Tibial nerve (tissue), 4 donors: ENCODE data around the gene CAMKMT. TPM values are rescaled to one million over a fixed set of nuclear protein-coding genes. Genes with fewer than 3 reads are reported as not detected.

Experiments used
- DNase-seq, 2 donors: peaks; one replicate each; pipeline ENCODE4 v3.0.0-alpha.2; 2019; ENCODE audit warnings: low spot score in 2 of 2
- H3K27ac ChIP-seq, 4 donors: fragments of 200-600 bp; sonication (generic) in 3 of 4; one replicate each; pipeline ENCODE4 v1.5.1; 2017 to 2019; ENCODE audit warnings: mild to moderate bottlenecking in 1 of 4
- H3K27me3 ChIP-seq, 2 donors: fragments of 200-600 bp; sonication (generic) in 1 of 2; one replicate each; pipeline versions ENCODE4 v1.5.1 to v1.6.0; 2017 to 2019
- H3K36me3 ChIP-seq, 3 donors: fragments of 200-600 bp; sonication (generic); one replicate each; pipeline ENCODE4 v1.5.1; 2018 to 2019
- H3K4me1 ChIP-seq, 4 donors: fragments of 200-600 bp; sonication (generic) in 3 of 4; one replicate each; pipeline ENCODE4 v1.5.1; 2017 to 2019
- H3K4me3 ChIP-seq, 4 donors: fragments of 200-600 bp; sonication (generic) in 3 of 4; one replicate each; pipeline ENCODE4 v1.5.1; 2017 to 2019; ENCODE audit warnings: mild to moderate bottlenecking in 1 of 4, moderate library complexity in 1 of 4
- H3K9me3 ChIP-seq, 4 donors: fragments of 200-600 bp; sonication (generic) in 3 of 4; one replicate each; pipeline ENCODE4 v1.5.1; 2017 to 2019
- CTCF ChIP-seq, 5 experiments: fragments of 200-600 bp in 3 of 5; fragments of 450-650 bp in 2 of 5; sonication (generic) in 3 of 5; IDR thresholded peaks; one replicate each; pipeline ENCODE4 v1.5.1; 2016 to 2019; ENCODE audit warnings: antibody characterized with exemption in 5 of 5, mild to moderate bottlenecking in 3 of 5, moderate library complexity in 2 of 5
- EP300 ChIP-seq, 2 donors: sonication (generic); formaldehyde crosslinking; IDR thresholded peaks; one replicate each; pipeline ENCODE4 v1.6.1; 2017; ENCODE audit warnings: antibody characterized with exemption in 2 of 2, mild to moderate bottlenecking in 1 of 2
- POLR2A ChIP-seq, 2 donors: fragments of 450-650 bp; IDR thresholded peaks; one replicate each; pipeline ENCODE4 v1.6.1; 2017; ENCODE audit warnings: antibody characterized with exemption in 2 of 2, mild to moderate bottlenecking in 2 of 2, moderate library complexity in 2 of 2
- WGBS, 2 donors: methylation state at CpG; one replicate each; pipeline ENCODE4 v1.1.5; 2018; 5-methylcytosine and 5-hydroxymethylcytosine counted together
- total RNA-seq, 4 donors: library from RNA; depleted of rRNA; stranded (reverse); fragments of >200 nt; gene quantifications; one replicate each; pipeline ENCODE4 v1.1.0, GENCODE V29; 2016

Gene CAMKMT
- total RNA-seq, 4 donors from 2014 or later: 8.4 to 14.1 (median 9.7) TPM

- WGBS, 2 donors: 94% methylated on average over 2 of the region's 2 CpGs
Measured at GRCh38 chr2:44510246-44510645, 148.5 kb downstream of the CAMKMT start.

GRCh38 chr2:44515416-44515815 lies 153.7 kb downstream of the CAMKMT start:
- 60 to 67% methylated on average over 1 of the region's 1 CpG for WGBS, 2 donors
- no peaks in the 10 kb centered on the region for H3K27me3 ChIP-seq
- no peaks in the 10 kb centered on the region for H3K4me1 ChIP-seq
- no peak overlapping the region for H3K27ac ChIP-seq
- H3K36me3 ChIP-seq: no peaks in the 10 kb centered on the region
- H3K9me3 ChIP-seq: peaks cover 0 to 4% (median 0%) of the 10 kb centered on the region in 4 donors
- DNase-seq: no peak
- H3K4me3 ChIP-seq: no peak overlapping the region
- TF ChIP-seq POLR2A (IDR thresholded peaks at IDR 0.05) (no peak), EP300 (IDR thresholded peaks at IDR 0.05) (no peak), CTCF (IDR thresholded peaks at IDR 0.05) (no peak)

More at GRCh38 chr2:44510246-44510645, 148.5 kb downstream of the CAMKMT start:
- Histone ChIP-seq H3K27ac (no peak overlapping the region), H3K9me3 (no peaks in the 10 kb centered on the region), H3K4me1 (no peaks in the 10 kb centered on the region), H3K4me3 (no peak overlapping the region), H3K36me3 (no peaks in the 10 kb centered on the region), H3K27me3 (no peaks in the 10 kb centered on the region)
- TF ChIP-seq CTCF (IDR thresholded peaks at IDR 0.05) (no peak), POLR2A (IDR thresholded peaks at IDR 0.05) (no peak), EP300 (IDR thresholded peaks at IDR 0.05) (no peak)
- DNase-seq: no peak

GRCh38 chr2:44519026-44519425 lies 157.3 kb downstream of the CAMKMT start:
- DNase-seq: no peak
- 93 to 98% methylated on average over 1 of the region's 1 CpG for WGBS, 2 donors
- Histone ChIP-seq H3K27ac (no peak overlapping the region), H3K9me3 (peaks cover 0 to 36% (median 4%) of the 10 kb centered on the region in 4 donors), H3K4me3 (no peak overlapping the region), H3K36me3 (peaks cover 0 to 10% (median 0%) of the 10 kb centered on the region in 3 donors), H3K27me3 (no peaks in the 10 kb centered on the region), H3K4me1 (no peaks in the 10 kb centered on the region)
- TF ChIP-seq CTCF (IDR thresholded peaks at IDR 0.05): no peak
- TF ChIP-seq POLR2A (IDR thresholded peaks at IDR 0.05): no peak
- no peak for TF ChIP-seq EP300 (IDR thresholded peaks at IDR 0.05)

- peaks cover 0 to 16% (median 0%) of the 10 kb centered on the region in 3 donors for H3K36me3 ChIP-seq
- H3K9me3 ChIP-seq: peaks cover 0 to 36% (median 4%) of the 10 kb centered on the region in 4 donors
Measured at GRCh38 chr2:44522846-44523245, 161.1 kb downstream of the CAMKMT start.

More at GRCh38 chr2:44522846-44523245, 161.1 kb downstream of the CAMKMT start:
- no peak overlapping the region for H3K4me3 ChIP-seq
- no peak overlapping the region for H3K27ac ChIP-seq
- no peaks in the 10 kb centered on the region for H3K4me1 ChIP-seq
- TF ChIP-seq EP300 (IDR thresholded peaks at IDR 0.05): no peak
- TF ChIP-seq POLR2A (IDR thresholded peaks at IDR 0.05): no peak
- TF ChIP-seq CTCF (IDR thresholded peaks at IDR 0.05): no peak
- no peaks in the 10 kb centered on the region for H3K27me3 ChIP-seq
- DNase-seq: no peak
